Endothelial cell of umbilical vein (primary cell): ENCODE measurements around the gene GTF3C1.

ENCODE experiments used
- POLR2A ChIP-seq: IDR thresholded peaks from 2 replicates; pipeline ENCODE4 v1.6.1; 2012; ENCODE audit warnings: low read depth, mild to moderate bottlenecking, control low read depth, low read length
- TF ChIP-seq, protein P1 (sequence below), 2 donors: IDR thresholded peaks; 1 replicate in 1 of 2; 2 replicates in 1 of 2; pipeline ENCODE4 v1.5.1; 2011; ENCODE audit warnings: low read length in 2 of 2, mild to moderate bottlenecking in 2 of 2, moderate library complexity in 2 of 2, control low read depth in 1 of 2, inconsistent platforms in 1 of 2, low read depth in 1 of 2; ENCODE audit not compliant: insufficient read depth in 1 of 2; ENCODE audit errors: extremely low read depth in 1 of 2

DNA sequence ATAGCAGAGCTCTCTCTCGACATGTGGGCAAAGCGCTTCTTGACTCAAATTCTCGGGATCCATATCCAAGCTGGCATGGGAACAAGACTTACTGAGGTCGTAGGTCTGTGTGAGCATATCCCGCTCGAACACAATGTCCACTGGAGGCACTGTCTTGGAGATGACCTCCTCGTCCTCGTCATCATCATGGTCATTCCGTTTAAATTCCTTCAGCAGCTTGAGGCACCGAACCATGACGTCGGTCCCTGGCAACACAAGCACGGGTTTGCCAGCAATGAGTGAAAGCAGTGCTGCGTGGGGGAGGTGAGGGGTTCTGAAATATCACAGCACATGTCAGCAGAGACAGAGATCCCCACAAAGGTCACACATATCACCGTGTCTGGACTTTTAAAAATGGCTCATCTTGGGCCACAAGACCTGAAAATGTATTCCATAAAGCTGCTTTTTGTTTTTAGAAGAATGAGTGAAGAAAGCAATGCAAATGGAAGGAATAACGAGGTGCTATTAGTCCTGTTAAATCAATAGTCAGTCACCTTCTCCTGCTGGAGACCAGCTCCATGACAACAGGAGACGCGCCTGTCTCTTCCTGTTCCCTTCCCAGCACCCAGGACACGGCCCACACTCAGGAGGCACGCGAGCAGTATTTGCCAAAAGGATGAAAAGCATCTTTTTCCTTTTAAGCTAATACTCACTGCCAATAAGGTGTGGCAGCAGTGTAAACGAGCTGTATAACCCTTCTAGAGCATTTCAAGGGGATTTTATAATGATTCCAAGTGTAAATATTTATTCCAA lies 37.9 kb downstream of the GTF3C1 start:
- TF ChIP-seq, protein P1, sequence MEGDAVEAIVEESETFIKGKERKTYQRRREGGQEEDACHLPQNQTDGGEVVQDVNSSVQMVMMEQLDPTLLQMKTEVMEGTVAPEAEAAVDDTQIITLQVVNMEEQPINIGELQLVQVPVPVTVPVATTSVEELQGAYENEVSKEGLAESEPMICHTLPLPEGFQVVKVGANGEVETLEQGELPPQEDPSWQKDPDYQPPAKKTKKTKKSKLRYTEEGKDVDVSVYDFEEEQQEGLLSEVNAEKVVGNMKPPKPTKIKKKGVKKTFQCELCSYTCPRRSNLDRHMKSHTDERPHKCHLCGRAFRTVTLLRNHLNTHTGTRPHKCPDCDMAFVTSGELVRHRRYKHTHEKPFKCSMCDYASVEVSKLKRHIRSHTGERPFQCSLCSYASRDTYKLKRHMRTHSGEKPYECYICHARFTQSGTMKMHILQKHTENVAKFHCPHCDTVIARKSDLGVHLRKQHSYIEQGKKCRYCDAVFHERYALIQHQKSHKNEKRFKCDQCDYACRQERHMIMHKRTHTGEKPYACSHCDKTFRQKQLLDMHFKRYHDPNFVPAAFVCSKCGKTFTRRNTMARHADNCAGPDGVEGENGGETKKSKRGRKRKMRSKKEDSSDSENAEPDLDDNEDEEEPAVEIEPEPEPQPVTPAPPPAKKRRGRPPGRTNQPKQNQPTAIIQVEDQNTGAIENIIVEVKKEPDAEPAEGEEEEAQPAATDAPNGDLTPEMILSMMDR (IDR thresholded peaks at IDR 0.05; ENCODE audit: extremely low read depth in 1 of 2, insufficient read depth in 1 of 2, low read depth in 1 of 2, low read length in 2 of 2), result no peak
- TF ChIP-seq POLR2A, result no peak
